Limb (tissue), 2 donors: Measurements from ENCODE around the gene RNASEL.
"Not testable (repeated sequence)": the region's sequence is repeated elsewhere in the genome, so short reads cannot be mapped to it uniquely, and the experiment has no call there.

ENCODE experiments used
- DNase-seq, 2 donors: peaks; one replicate each; pipeline ENCODE4 v3.0.0-alpha.2; 2016; ENCODE audit errors: extremely low spot score in 2 of 2

RNASEL gene

GRCh38 chr1:182564406-182565004 is 24.6 kb downstream of the RNASEL start:
- no peak for DNase-seq

- DNase-seq = no peak
Measured at GRCh38 chr1:182563095-182563494, 26.0 kb downstream of the RNASEL start.

- DNase-seq = no peak
Measured at GRCh38 chr1:182561456-182561855, 27.6 kb downstream of the RNASEL start.

- DNase-seq = no peak
Measured at GRCh38 chr1:182560392-182560984, 28.6 kb downstream of the RNASEL start.

- no peak for DNase-seq
Measured at GRCh38 chr1:182556279-182556678, 32.8 kb downstream of the RNASEL start.

- DNase-seq = no peak
Measured at GRCh38 chr1:182555493-182555892, 33.6 kb downstream of the RNASEL start.

- no peak for DNase-seq
Measured at GRCh38 chr1:182552527-182552926, 36.5 kb downstream of the RNASEL start.

GRCh38 chr1:182549811-182550210 is 39.2 kb downstream of the RNASEL start:
- no peak for DNase-seq

- DNase-seq = no peak
Measured at GRCh38 chr1:182549346-182549745, 39.7 kb downstream of the RNASEL start.

- DNase-seq = no peak
Measured at GRCh38 chr1:182533896-182534295, 55.2 kb downstream of the RNASEL start.

- not testable (repeated sequence) for DNase-seq
Measured at GRCh38 chr1:182528206-182528605, 60.9 kb downstream of the RNASEL start.

- DNase-seq = no peak
Measured at GRCh38 chr1:182527680-182528079, 61.4 kb downstream of the RNASEL start.

- no peak for DNase-seq
Measured at GRCh38 chr1:182525342-182525741, 63.7 kb downstream of the RNASEL start.
